Ishikawa (cell line): ENCODE results near the gene LRPAP1.

ENCODE experiments used
- EP300 ChIP-seq: IDR thresholded peaks from 2 replicates; pipeline ENCODE4 v1.6.1; 2012; ENCODE audit warnings: borderline replicate concordance
- FOXM1 ChIP-seq: IDR thresholded peaks from 2 replicates; pipeline ENCODE4 v1.6.1; 2012; ENCODE audit warnings: low read depth, borderline replicate concordance
- NFIC ChIP-seq: IDR thresholded peaks from 2 replicates; pipeline ENCODE4 v1.6.1; 2012
- REST ChIP-seq: IDR thresholded peaks from 2 replicates; pipeline ENCODE4 v1.6.1; 2012; ENCODE audit warnings: low read depth, mild to moderate bottlenecking
- TAF1 ChIP-seq: IDR thresholded peaks from 2 replicates; pipeline ENCODE4 v1.6.1; 2012; ENCODE audit warnings: low read depth, mild to moderate bottlenecking
- YY1 ChIP-seq: IDR thresholded peaks from 2 replicates; pipeline ENCODE4 v1.6.1; 2012; ENCODE audit warnings: low read depth
- ZBTB7A ChIP-seq: IDR thresholded peaks from 2 replicates; pipeline ENCODE4 v1.6.1; 2012; ENCODE audit warnings: low read depth

GRCh38 chr4:3527914-3528876 lies 4.0 kb downstream of the LRPAP1 start:
- TF ChIP-seq TAF1, result no peak
- no peak for TF ChIP-seq REST
- no peak for TF ChIP-seq EP300
- no peak for TF ChIP-seq ZBTB7A
- TF ChIP-seq FOXM1, result no peak
- no peak for TF ChIP-seq YY1
- TF ChIP-seq NFIC, result no peak
